KMS-11 (cell line): ENCODE data around the gene TM4SF1.

ENCODE experiments used
- H2AFZ ChIP-seq: fragments of 200-600 bp; sonication (generic); 2 replicates; pipeline ENCODE4 v1.6.1; 2016; ENCODE audit warnings: antibody characterized with exemption, mixed run types, low read depth
- H3K27ac ChIP-seq: fragments of 200-600 bp; sonication (generic); 2 replicates; pipeline ENCODE4 v1.6.1; 2016; ENCODE audit warnings: mild to moderate bottlenecking, mixed run types
- H3K27me3 ChIP-seq: fragments of 200-600 bp; sonication (generic); 2 replicates; pipeline ENCODE4 v1.6.1; 2017; ENCODE audit warnings: mild to moderate bottlenecking, low read depth, mixed run types, moderate library complexity; ENCODE audit not compliant: insufficient read depth
- H3K36me3 ChIP-seq: fragments of 200-600 bp; sonication (generic); 2 replicates; pipeline ENCODE4 v1.6.1; 2017; ENCODE audit warnings: mild to moderate bottlenecking, mixed run types; ENCODE audit not compliant: insufficient read depth
- H3K4me1 ChIP-seq: fragments of 200-600 bp; sonication (generic); 2 replicates; pipeline ENCODE4 v1.6.1; 2016; ENCODE audit warnings: mild to moderate bottlenecking, low read depth, mixed run types; ENCODE audit not compliant: poor library complexity, severe bottlenecking
- H3K4me2 ChIP-seq: fragments of 200-600 bp; sonication (generic); 2 replicates; pipeline ENCODE4 v1.7.0; 2016; ENCODE audit warnings: mild to moderate bottlenecking, mixed run types
- H3K4me3 ChIP-seq: fragments of 200-600 bp; sonication (generic); IDR thresholded peaks from 2 replicates; pipeline ENCODE4 v1.6.1; 2017; ENCODE audit warnings: low read depth, low read length, mixed read lengths; ENCODE audit not compliant: insufficient read depth
- H3K79me2 ChIP-seq: fragments of 200-600 bp; sonication (generic); 2 replicates; pipeline ENCODE4 v1.6.1; 2016; ENCODE audit warnings: low read depth, mixed run types; ENCODE audit not compliant: insufficient read depth
- H3K9ac ChIP-seq: fragments of 200-600 bp; sonication (generic); 2 replicates; pipeline ENCODE4 v1.6.1; 2016; ENCODE audit warnings: mild to moderate bottlenecking, mixed run types
- H4K20me1 ChIP-seq: fragments of 200-600 bp; sonication (generic); 2 replicates; pipeline ENCODE4 v1.6.1; 2016; ENCODE audit warnings: mild to moderate bottlenecking, mixed run types; ENCODE audit not compliant: insufficient read depth
- TF ChIP-seq, protein P1 (sequence below): fragments of 200-600 bp; sonication (generic); conservative IDR thresholded peaks from 2 replicates; pipeline ENCODE4 v1.6.1; 2017; ENCODE audit warnings: low read depth, mild to moderate bottlenecking, antibody characterized with exemption, low read length, moderate library complexity, mixed read lengths

TM4SF1 gene

DNA sequence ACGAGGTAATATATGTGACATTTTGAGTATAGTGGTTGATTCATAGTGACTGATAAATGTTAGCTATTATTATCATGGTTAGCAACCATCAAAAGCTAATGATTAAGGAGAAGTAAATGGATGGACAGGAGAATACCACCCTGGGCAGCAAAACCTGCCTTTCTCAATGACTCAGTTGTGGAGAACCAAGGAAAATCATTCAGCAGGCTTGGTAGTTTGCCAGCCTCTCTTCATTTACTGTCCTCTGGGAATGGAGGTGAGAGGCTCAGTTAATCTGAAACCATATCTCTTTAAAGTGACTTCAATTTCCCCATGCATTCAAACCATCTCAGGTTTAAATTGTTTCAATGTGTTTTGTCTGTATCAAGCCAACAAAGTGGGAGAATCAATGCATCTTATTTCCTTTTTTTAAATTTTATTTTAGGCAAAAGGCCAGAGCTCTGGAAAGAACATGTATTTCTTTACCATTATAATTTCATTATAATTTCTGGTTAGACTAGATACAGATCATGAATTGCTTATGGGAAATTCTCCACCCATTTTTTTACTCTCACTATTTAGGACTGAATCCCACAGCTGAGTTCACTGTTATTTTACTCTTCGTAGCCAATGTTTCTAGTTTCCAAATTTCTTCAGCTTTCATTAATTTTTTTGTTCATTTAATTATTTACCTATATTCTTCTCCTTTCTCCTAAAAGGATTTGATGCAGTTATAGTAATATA lies 46.7 kb downstream of the TM4SF1 start:
- TF ChIP-seq, protein P1, sequence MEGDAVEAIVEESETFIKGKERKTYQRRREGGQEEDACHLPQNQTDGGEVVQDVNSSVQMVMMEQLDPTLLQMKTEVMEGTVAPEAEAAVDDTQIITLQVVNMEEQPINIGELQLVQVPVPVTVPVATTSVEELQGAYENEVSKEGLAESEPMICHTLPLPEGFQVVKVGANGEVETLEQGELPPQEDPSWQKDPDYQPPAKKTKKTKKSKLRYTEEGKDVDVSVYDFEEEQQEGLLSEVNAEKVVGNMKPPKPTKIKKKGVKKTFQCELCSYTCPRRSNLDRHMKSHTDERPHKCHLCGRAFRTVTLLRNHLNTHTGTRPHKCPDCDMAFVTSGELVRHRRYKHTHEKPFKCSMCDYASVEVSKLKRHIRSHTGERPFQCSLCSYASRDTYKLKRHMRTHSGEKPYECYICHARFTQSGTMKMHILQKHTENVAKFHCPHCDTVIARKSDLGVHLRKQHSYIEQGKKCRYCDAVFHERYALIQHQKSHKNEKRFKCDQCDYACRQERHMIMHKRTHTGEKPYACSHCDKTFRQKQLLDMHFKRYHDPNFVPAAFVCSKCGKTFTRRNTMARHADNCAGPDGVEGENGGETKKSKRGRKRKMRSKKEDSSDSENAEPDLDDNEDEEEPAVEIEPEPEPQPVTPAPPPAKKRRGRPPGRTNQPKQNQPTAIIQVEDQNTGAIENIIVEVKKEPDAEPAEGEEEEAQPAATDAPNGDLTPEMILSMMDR: no peak
- Histone ChIP-seq H3K4me3 (no peak overlapping the region), H3K27ac (no peak overlapping the region), H3K36me3 (no peaks in the 10 kb centered on the region), H2AFZ (no peak overlapping the region), H4K20me1 (no peaks in the 10 kb centered on the region), H3K9ac (no peak overlapping the region), H3K79me2 (no peaks in the 10 kb centered on the region), H3K4me1 (no peaks in the 10 kb centered on the region), H3K27me3 (no peaks in the 10 kb centered on the region), H3K4me2 (no peak overlapping the region)

DNA sequence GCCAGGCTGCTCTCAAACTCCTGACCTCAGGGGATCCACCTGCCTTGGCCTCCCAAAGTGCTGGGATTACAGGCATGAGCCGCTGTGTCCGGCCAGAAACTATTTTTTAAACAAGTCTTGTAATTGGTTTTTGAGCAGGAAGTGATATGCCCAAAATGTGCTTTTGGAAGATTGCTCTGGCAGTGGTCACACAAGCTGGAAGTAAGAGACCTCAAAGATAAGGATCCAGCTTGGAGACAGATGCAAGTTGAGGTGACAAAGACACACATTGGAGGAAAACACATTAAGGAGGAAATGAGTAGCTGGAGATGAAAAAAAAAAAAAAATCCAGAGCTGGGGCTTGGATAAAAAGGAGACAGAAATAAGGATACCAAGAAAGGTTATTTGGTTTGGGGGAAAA lies 50.3 kb downstream of the TM4SF1 start:
- Histone ChIP-seq H3K27ac (no peak overlapping the region), H3K4me1 (no peaks in the 10 kb centered on the region), H3K27me3 (no peaks in the 10 kb centered on the region), H3K4me2 (no peak overlapping the region), H3K36me3 (no peaks in the 10 kb centered on the region), H2AFZ (no peak overlapping the region), H3K4me3 (no peak overlapping the region), H4K20me1 (no peaks in the 10 kb centered on the region), H3K79me2 (no peaks in the 10 kb centered on the region), H3K9ac (no peak overlapping the region)
- TF ChIP-seq, protein P1: no peak

DNA sequence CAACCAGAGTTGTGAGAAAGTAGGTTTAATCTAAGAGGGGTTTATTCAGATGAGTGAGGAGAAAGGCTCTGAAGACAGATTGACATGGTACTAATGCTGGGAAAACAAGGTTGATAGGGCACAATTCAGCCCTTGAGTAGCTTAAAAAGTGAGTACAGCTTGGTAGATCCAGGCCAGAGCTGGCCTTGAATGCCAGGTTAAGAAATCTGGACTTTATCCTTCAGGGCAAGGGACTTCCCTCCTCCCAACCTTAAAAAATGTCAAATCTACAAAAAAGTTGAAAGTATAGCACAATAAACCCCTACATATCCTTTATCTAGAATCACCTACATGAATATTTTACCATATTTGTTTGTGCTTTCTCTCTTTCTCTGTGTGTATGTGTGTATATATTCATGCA lies 51.9 kb downstream of the TM4SF1 start:
- Histone ChIP-seq H3K36me3 (no peaks in the 10 kb centered on the region), H3K4me1 (no peaks in the 10 kb centered on the region), H3K27me3 (no peaks in the 10 kb centered on the region), H3K4me3 (no peak overlapping the region), H2AFZ (no peak overlapping the region), H4K20me1 (no peaks in the 10 kb centered on the region), H3K9ac (no peak overlapping the region), H3K27ac (no peak overlapping the region), H3K79me2 (no peaks in the 10 kb centered on the region), H3K4me2 (no peak overlapping the region)
- TF ChIP-seq, protein P1: no peak

DNA sequence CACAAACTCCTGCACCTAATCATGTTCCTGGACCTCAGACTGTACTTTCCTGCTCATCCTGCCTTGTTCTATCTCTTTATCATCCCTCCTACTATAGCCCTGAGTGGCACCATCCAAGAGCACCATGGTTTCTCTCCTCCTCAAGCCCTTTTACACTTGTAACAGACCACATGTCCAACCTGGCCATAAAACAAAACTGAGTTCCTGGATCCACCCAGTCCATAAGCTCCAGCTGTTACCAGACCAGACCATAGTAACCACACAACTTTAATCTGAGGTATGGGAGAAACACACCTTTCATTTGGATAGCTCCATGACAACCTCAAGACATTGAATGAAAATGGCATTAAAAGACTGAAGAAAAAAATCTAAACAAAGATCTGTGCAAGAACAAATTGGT lies 53.1 kb downstream of the TM4SF1 start:
- no peak overlapping the region for H3K4me3 ChIP-seq
- H3K27me3 ChIP-seq: no peaks in the 10 kb centered on the region
- no peaks in the 10 kb centered on the region for H3K4me1 ChIP-seq
- H4K20me1 ChIP-seq: no peaks in the 10 kb centered on the region
- no peak overlapping the region for H2AFZ ChIP-seq
- no peaks in the 10 kb centered on the region for H3K79me2 ChIP-seq
- H3K9ac ChIP-seq: no peak overlapping the region
- TF ChIP-seq, protein P1: no peak
- H3K36me3 ChIP-seq: no peaks in the 10 kb centered on the region
- H3K4me2 ChIP-seq: no peak overlapping the region
- no peak overlapping the region for H3K27ac ChIP-seq
